IMR-90 (cell line): ENCODE results near the gene ALDOA. TPM values are rescaled to one million over a fixed set of nuclear protein-coding genes. Genes with fewer than 3 reads are reported as not detected.

Source experiments
- ATAC-seq: fragments of 200-7000 bp; cut with Tn5 transposase; 2 replicates; pipeline ENCODE4 v1.9.1; 2020; ENCODE audit warnings: low read depth, mild to moderate bottlenecking, moderate library complexity
- BruUV-seq: library from RNA; stranded (reverse); fragments of 400-500 nt; replicated peaks from 2 replicates; lab custom pipeline; 2021; lab: Mats Ljungman, UMichigan
- CTCF ChIA-PET: fragments of 300-600 bp; formaldehyde crosslinking; extraction: SDS; loops from one replicate; lab custom pipeline; 2021; ENCODE audit warnings: antibody characterized with exemption; lab: Yijun Ruan, JAX
- POLR2A ChIA-PET: fragments of 300-600 bp; sonication (Branson Sonifier 250); formaldehyde crosslinking; loops from one replicate; lab custom pipeline; 2022; ENCODE audit warnings: antibody characterized with exemption; ENCODE audit not compliant: unreplicated experiment; lab: Charles Lee
- DNase-seq: peaks from one replicate; pipeline ENCODE4 v3.0.0; 2013
- H2AFZ ChIP-seq: replicated peaks from 2 replicates; pipeline ENCODE3; 2013; ENCODE audit warnings: low read length, mild to moderate bottlenecking; ENCODE audit not compliant: poor library complexity
- H2AK5ac ChIP-seq: 2 replicates; pipeline ENCODE4 v1.6.1; 2013; ENCODE audit warnings: low read depth, low read length, inconsistent platforms
- H2AK9ac ChIP-seq: replicated peaks from 2 replicates; pipeline ENCODE3; 2013; ENCODE audit warnings: mild to moderate bottlenecking, low read depth, low read length, moderate library complexity; ENCODE audit not compliant: poor library complexity
- H2BK120ac ChIP-seq: 2 replicates; pipeline ENCODE4 v1.6.1; 2013; ENCODE audit warnings: low read depth, low read length, inconsistent platforms
- H2BK15ac ChIP-seq: 3 replicates; pipeline ENCODE4 v1.6.1; 2013; ENCODE audit warnings: low read depth, low read length, inconsistent platforms
- H2BK20ac ChIP-seq: 2 replicates; pipeline ENCODE4 v1.6.1; 2013; ENCODE audit warnings: low read depth, mild to moderate bottlenecking, inconsistent platforms, low read length, moderate library complexity
- H2BK5ac ChIP-seq: 2 replicates; pipeline ENCODE4 v1.6.1; 2013; ENCODE audit warnings: mild to moderate bottlenecking, low read depth, low read length, inconsistent platforms; ENCODE audit not compliant: poor library complexity, severe bottlenecking
- H3K14ac ChIP-seq: replicated peaks from 2 replicates; pipeline ENCODE4 v1.6.1; 2013; ENCODE audit warnings: low read depth, low read length, inconsistent platforms
- H3K18ac ChIP-seq: 2 replicates; pipeline ENCODE4 v1.6.1; 2013; ENCODE audit warnings: low read depth, low read length, control low read depth
- H3K23ac ChIP-seq: 2 replicates; pipeline ENCODE4 v1.6.1; 2013; ENCODE audit warnings: low read depth, low read length, inconsistent platforms
- H3K27ac ChIP-seq: 2 replicates; pipeline ENCODE4 v1.5.1; 2013; ENCODE audit warnings: mild to moderate bottlenecking, control low read depth, low read length; ENCODE audit not compliant: insufficient read depth
- H3K27me3 ChIP-seq: 2 replicates; pipeline ENCODE4 v1.6.1; 2013; ENCODE audit warnings: low read length; ENCODE audit not compliant: control insufficient read depth, insufficient read depth
- H3K36me3 ChIP-seq: 2 replicates; pipeline ENCODE4 v1.6.1; 2013; ENCODE audit warnings: low read length, mixed read lengths; ENCODE audit not compliant: control insufficient read depth, insufficient read depth
- H3K4ac ChIP-seq: 2 replicates; pipeline ENCODE4 v1.6.1; 2013; ENCODE audit warnings: low read depth, low read length, inconsistent platforms
- H3K4me1 ChIP-seq: 2 replicates; pipeline ENCODE4 v1.6.1; 2013; ENCODE audit warnings: low read length, mixed read lengths; ENCODE audit not compliant: control insufficient read depth, insufficient read depth
- H3K4me2 ChIP-seq: 2 replicates; pipeline ENCODE4 v1.6.1; 2013; ENCODE audit warnings: low read depth, mild to moderate bottlenecking, control low read depth, low read length, moderate library complexity
- H3K4me3 ChIP-seq: 2 replicates; pipeline ENCODE4 v1.5.1; 2013; ENCODE audit warnings: low read depth, mild to moderate bottlenecking, control low read depth, low read length, moderate library complexity; ENCODE audit not compliant: insufficient read depth
- H3K56ac ChIP-seq: 2 replicates; pipeline ENCODE4 v1.6.1; 2013; ENCODE audit warnings: low read length, inconsistent platforms; ENCODE audit not compliant: insufficient read depth; ENCODE audit errors: extremely low read depth
- H3K79me1 ChIP-seq, 2 experiments: 2 replicates each; pipeline ENCODE4 v1.6.1; 2013; ENCODE audit warnings: low read length in 2 of 2, inconsistent platforms in 1 of 2, low read depth in 1 of 2
- H3K9ac ChIP-seq: 2 replicates; pipeline ENCODE4 v1.6.1; 2013; ENCODE audit warnings: low read depth, low read length, control low read depth
- H3K9me1 ChIP-seq: 2 replicates; pipeline ENCODE4 v1.6.1; 2013; ENCODE audit warnings: low read length, inconsistent platforms; ENCODE audit not compliant: insufficient read depth
- H3K9me3 ChIP-seq: 2 replicates; pipeline ENCODE4 v1.6.1; 2013; ENCODE audit warnings: low read length; ENCODE audit not compliant: control insufficient read depth, insufficient read depth
- H4K20me1 ChIP-seq: 2 replicates; pipeline ENCODE4 v1.6.1; 2013; ENCODE audit warnings: low read length, inconsistent platforms; ENCODE audit not compliant: insufficient read depth
- H4K5ac ChIP-seq: 2 replicates; pipeline ENCODE4 v1.6.1; 2013; ENCODE audit warnings: mild to moderate bottlenecking, low read depth, low read length, control low read depth
- H4K8ac ChIP-seq, 2 experiments: 2 replicates each; pipeline ENCODE4 v1.6.1; 2013; ENCODE audit warnings: low read depth in 2 of 2, low read length in 2 of 2, control low read depth in 1 of 2, inconsistent platforms in 1 of 2
- H4K91ac ChIP-seq: 2 replicates; pipeline ENCODE4 v1.6.1; 2013; ENCODE audit warnings: low read depth, low read length, inconsistent platforms; ENCODE audit not compliant: insufficient read depth
- ELK1 ChIP-seq: fragments of 150-350 bp; IDR thresholded peaks from 2 replicates; pipeline ENCODE4 v1.6.1; 2016; ENCODE audit warnings: low read depth, mild to moderate bottlenecking, low read length, moderate library complexity, borderline replicate concordance
- MAFK ChIP-seq: IDR thresholded peaks from 2 replicates; pipeline ENCODE4 v1.6.1; 2012; ENCODE audit warnings: low read depth, low read length, improper control_type of control experiment
- POLR2A ChIP-seq: IDR thresholded peaks from 2 replicates; pipeline ENCODE4 v1.6.1; 2012; ENCODE audit warnings: mild to moderate bottlenecking, low read depth, low read length
- RFX5 ChIP-seq: IDR thresholded peaks from 2 replicates; pipeline ENCODE4 v1.8.0; 2012; ENCODE audit warnings: low read depth, mild to moderate bottlenecking, low read length, moderate library complexity
- WGBS, 2 experiments: methylation state at CpG; one replicate each; pipeline versions ENCODE4 v1.1.5 to v1.1.7; 2013; ENCODE audit warnings: missing lambda C conversion rate in 2 of 2; ENCODE audit not compliant: insufficient read length in 1 of 2; ENCODE audit errors: extremely low coverage in 2 of 2; 5-methylcytosine and 5-hydroxymethylcytosine counted together
- dilution Hi-C: fragments of 300-500 bp; cut with HindIII; formaldehyde crosslinking; loops from one replicate; pipeline ENCODE4 v1.14.3; 2018; ENCODE audit warnings: low sequenced_read_pairs; ENCODE audit not compliant: unreplicated experiment
- in situ Hi-C: fragments of 300-500 bp; cut with MboI; formaldehyde crosslinking; loops from 3 replicates; pipeline ENCODE4 v1.14.3; 2019; ENCODE audit warnings: low sequenced_read_pairs, inconsistent platforms, mixed read lengths
- intact Hi-C: fragments of 100-400 bp; cut with micrococcal nuclease; formaldehyde crosslinking; loops from 2 replicates; pipeline ENCODE4 v1.10.0; 2022
- polyA plus RNA-seq, 3 experiments: library from polyadenylated mRNA; depleted of rRNA; stranded (reverse); fragments of >200 nt; gene quantifications; 2 replicates each; pipeline ENCODE4 v1.2.3, GENCODE V29; 2012; ENCODE audit warnings: low replicate concordance in 1 of 3
- total RNA-seq: library from RNA; depleted of rRNA; stranded (reverse); fragments of >200 nt; gene quantifications from 2 replicates; pipeline ENCODE4 v1.2.3, GENCODE V29; 2012

The ALDOA gene
- total and polyA plus RNA-seq, 2 of the 4 experiments (the other 2 are of a cell fraction): 1,697 to 1,990 TPM

GRCh38 chr16:30088237-30088831 lies 22.8 kb downstream of the ALDOA start:
- no CpG with 5 or more reads among the region's 10 CpGs for WGBS, 2 experiments
- dilution Hi-C loops: no loop called here
- Histone ChIP-seq H3K9me3 (no peaks in the 10 kb centered on the region), H3K23ac (no peak overlapping the region), H3K18ac (no peak overlapping the region), H2AK5ac (no peak overlapping the region), H2BK5ac (no peak overlapping the region), H3K36me3 (peaks cover 27% of the 10 kb centered on the region), H4K5ac (no peak overlapping the region), H3K9ac (no peak overlapping the region), H3K9me1 (no peaks in the 10 kb centered on the region), H2BK15ac (no peak overlapping the region), H4K8ac (no peak overlapping the region), H3K4me2 (no peak overlapping the region), H2BK20ac (no peak overlapping the region), H4K91ac (no peak overlapping the region), H3K27me3 (no peaks in the 10 kb centered on the region), H3K79me1 (peaks cover 0 to 6% of the 10 kb centered on the region in 2 experiments; a peak in 2 of 4 replicates), H2BK120ac (no peak overlapping the region), H4K20me1 (peaks cover 12% of the 10 kb centered on the region), H3K4me3 (no peak overlapping the region), H3K4ac (no peak overlapping the region), H2AK9ac (no peak overlapping the region), H3K14ac (no peak overlapping the region), H3K27ac (no peak overlapping the region), H3K4me1 (peaks cover 3% of the 10 kb centered on the region; the same call in 1 of the 2 replicates), H2AFZ (peak overlapping the region; percentile 46), H3K56ac (no peak overlapping the region)
- DNase-seq (no peak), ATAC-seq (no peak)
- in situ Hi-C loops: no loop called here
- ChIA-PET POLR2A (no interaction called here), CTCF (no interaction called here)
- no TSS peak for BruUV-seq
- intact Hi-C loops: no loop called here
- TF ChIP-seq MAFK (peak; percentile 89), RFX5 (no peak), ELK1 (no peak), POLR2A (no peak)
